HG03565 (cell line): ENCODE results near the gene GOLPH3L.
"Not testable (repeated sequence)": the region's sequence is repeated elsewhere in the genome, so short reads cannot be mapped to it uniquely, and the experiment has no call there.

Source experiments
- ATAC-seq: cut with Tn5 transposase; IDR thresholded peaks from one replicate; pipeline ENCODE4 v1.9.1; 2021; ENCODE audit warnings: mild to moderate bottlenecking, moderate library complexity; ENCODE audit not compliant: unreplicated experiment

The GOLPH3L gene

DNA sequence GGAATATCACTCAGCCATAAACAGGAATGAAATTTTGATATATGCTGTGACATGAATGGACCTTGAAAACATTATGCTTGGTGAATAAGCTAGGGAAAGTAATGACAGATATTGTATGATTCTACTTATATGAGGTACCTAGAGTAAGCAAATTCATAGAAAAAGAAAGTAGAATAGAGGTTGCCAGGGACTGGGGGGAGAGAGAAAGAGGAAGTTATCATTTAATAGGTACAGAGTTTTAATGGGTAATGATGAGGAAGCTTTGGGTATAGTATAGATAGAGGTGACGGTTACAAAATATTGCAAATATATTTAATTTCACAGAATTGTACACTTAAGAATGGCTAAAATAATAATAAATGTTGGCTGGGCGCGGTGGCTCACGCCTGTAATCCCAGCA lies 36.4 kb downstream of the GOLPH3L start:
- no peak for ATAC-seq

DNA sequence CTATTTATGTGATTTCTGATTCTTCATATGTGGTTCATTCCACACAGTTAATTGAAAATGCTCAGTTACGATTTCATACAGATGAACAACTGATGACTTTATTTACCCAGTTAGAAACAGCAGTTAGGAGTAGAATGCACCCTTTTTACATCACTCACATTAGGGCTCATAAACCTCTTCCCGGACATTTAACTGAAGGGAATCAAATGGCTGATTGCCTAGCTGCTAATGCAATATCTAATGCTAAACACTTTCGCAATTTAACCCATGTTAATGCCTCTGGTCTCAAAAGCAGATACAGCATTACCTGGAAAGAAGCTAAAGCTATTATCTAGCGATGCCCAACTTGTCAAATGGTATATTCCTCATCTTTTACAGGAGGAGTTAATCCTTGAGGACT lies 39.9 kb downstream of the GOLPH3L start:
- ATAC-seq = not testable (repeated sequence)

DNA sequence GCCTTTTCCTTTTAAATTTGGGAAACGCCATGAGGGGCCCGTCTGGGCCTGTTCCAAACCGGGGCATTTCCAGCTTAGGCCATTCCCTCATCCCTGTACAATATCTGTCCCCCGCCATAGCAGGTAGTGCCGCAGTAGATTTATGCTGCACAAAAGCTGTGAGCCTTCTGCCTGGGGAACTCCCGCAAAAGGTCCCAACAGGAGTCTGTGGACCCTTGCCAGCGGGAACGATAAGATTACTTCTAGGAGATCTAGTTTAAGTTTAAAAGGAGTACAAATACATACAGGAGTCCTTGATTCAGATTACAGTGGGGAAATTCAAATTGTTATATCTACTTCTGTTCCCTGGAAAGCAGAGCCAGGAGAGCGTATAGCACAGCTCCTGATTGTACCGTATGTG lies 42.3 kb downstream of the GOLPH3L start:
- not testable (repeated sequence) for ATAC-seq

DNA sequence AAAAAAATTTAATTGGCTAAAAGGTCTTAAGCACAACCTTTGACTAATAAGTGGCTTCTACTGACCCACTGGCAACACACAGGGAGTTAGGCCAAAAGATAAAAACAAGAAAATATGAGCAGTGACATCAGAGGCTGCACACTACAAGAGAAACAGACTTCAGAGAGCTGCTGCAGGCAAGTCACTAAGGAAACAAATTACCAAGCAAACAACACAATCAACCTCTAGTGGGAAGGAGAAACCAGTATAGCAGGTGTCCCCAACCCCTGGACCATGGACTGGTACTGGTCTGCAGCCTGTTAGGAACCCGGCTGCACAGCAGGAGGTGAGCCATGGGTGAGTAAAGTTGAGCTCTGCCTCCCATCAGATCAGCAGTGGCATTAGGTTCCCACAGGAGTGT lies 46.8 kb downstream of the GOLPH3L start:
- no peak for ATAC-seq

DNA sequence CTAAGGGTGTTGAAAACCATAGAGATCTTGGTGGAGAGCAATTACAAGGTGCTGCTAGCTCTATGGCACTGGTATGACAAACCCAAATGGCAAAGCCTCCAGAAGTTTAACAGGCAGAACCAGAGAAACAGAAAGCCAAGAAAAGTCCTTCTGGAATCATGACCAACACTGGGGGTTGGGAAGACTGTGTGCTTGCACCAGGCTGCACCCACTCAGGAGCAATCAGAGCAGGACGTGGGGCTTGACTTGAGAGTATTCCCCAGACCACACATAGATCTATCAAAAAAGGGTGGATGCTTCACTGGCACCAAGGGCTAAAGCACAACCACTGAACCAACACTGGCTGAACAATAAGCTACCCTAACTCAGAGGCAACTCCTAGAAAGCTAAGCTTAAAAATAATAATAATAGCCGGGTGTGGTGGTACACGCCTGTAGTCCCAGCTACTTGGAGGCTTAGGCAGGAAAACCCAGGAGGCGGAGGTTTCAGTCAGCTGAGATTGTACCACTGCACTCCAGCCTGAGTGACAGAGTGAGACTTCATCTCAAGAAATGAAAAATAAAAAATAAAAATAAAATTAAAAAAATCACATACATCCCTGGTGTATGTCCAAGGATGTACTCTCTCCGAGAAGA lies 47.4 kb downstream of the GOLPH3L start:
- no peak for ATAC-seq

DNA sequence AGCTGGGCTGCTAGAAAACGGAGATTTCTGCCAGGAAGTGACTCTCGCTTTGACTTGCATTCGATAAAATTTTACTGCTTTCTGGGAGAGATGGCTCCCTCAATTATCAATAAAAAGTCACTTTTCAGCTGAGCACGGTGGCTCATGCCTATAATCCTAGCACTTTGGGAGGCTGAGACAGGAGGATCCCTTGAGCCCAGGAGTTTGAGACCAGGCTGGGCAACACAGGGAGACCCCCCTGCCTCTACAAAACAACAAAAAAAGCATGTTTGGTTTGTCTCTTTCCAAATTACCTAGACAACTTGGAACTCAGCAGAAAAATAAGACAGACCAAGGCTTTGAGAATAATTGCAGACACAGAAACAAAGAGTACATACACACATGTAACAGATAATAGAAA lies 54.7 kb downstream of the GOLPH3L start:
- no peak for ATAC-seq

DNA sequence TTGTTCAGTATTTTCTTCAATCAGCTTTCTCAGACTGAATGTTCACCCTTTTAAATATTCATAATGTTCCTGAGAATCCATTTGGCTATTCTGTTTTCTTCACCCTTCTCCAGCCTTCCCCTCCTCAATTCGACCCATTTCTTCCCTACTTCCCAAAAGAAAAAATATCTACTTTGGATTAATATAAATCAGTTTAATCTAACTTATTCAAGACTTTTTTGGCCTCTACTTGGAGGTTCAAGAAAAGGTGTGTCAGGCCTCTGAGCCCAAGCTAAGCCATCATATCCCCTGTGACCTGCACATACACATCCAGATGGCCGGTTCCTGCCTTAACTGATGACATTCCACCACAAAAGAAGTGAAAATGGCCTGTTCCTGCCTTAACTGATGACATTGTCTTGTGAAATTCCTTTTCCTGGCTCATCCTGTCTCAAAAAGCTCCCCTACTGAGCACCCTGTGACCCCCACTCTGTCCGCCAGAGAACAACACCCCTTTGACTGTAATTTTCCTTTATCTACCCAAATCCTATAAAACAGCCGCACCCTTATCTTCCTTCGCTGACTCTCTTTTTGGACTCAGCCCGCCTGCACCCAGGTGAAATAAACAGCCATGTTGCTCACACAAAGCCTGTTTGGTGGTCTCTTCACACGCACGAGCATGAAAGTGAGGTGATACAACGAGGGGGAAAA lies 55.7 kb downstream of the GOLPH3L start:
- ATAC-seq = not testable (repeated sequence)

DNA sequence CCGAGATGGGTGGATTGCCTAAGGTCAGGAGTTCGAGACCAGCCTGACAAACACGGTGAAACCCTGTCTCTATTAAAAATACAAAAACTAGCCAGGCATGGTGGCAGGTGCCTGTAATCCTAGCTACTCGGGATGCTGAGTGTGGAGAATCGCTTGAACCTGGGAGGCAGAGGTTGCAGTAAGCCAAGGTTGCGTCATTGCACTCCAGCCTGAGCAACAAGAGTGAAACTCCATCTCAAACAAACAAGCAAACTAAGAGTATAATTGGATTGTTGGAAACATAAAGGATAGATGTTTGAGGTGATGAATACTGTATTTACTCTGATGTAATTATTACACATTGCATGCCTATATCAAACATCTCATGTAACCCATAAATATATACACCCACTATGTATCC lies 58.5 kb downstream of the GOLPH3L start:
- not testable (repeated sequence) for ATAC-seq

DNA sequence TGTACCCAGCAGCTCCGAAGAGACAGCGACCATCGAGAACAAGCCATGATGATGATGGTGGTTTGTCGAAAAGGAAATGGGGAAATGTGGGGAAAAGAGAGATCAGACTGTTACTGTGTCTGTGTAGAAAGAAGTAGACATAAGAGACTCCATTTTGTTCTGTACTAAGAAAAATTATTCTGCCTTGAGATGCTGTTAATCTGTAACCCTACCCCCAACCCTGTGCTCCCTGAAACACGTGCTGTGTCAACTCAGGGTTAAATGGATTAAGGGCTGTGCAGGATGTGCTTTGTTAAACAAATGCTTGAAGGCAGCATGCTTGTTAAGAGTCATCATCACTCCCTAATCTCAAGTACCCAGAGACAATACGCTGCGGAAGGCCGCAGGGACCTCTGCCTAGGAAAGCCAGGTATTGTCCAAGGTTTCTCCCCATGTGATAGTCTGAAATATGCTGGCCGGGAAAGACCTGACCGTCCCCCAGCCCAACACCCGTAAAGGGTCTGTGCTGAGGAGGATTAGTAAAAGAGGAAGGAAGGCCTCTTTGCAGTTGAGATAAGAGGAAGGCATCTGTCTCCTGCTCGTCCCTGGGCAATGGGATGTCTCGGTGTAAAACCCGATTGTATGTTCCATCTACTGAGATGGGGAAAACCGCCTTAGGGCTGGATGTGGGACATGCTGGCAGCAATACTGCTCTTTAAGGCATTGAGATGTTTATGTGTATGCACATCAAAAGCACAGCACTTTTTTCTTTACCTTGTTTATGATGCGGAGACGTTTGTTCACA lies 61.9 kb downstream of the GOLPH3L start:
- ATAC-seq = not testable (repeated sequence)

DNA sequence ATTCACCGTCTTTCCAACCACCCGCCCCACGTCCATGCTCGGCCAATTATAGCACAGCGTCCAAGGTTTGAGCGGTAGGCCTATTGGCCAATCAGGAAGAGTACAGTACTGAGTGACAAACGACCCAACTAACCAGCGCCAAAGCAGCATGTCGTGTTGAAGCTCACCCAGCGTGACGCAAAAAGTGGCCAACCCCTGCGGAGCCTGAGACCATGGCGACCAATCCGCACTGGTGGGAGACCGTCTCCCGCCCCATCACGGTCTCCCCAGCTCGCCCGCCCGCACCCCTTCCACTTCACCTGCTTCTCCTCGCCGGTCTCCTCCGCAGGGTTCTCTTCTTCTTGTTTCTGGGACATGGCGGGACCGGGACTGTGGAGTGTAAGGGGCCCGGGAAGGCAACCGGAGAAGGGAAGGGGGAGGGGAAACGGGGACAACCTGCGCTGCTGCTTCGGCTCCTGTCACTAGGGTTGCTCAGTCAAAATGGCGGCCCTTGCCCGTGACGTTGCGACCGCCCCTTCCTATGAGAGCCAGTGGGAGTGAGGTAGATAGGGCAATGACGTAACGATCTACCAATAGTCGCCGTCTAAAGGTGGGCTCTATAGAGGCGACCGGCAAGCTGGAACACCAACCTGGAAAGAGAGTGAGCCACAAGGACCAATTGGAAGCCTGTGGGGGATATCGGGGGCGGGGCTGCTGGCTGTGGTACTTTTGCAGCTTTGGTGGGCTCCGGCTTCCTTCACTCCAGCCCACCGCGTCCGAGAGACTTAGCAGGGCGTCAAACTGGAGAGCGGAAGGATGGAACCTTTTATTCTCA lies 67.6 kb downstream of the GOLPH3L start, which contains the start of gene ENSA:
Gene ENSA, minus strand, starts transcription at position 498 of the 814 bp plus-strand sequence. Its CDS starts 142 bp downstream, at position 356.
- peak; percentile 88 for ATAC-seq

DNA sequence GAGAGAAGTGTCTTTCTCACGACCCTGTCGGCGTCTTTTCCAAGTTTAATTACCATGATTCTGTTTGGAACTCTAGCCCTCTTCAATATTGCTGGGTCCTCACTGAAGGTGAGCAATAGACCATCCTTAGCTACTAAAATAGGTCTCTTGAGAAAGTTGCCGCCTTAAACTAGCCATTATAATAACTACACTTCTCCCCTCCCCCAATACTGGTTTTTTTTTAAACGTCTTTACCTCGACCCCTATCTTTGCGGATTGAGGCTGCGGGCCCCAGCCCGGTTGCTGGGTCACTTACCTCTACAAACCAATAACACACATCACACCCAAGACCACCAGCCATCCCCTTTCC lies 68.2 kb downstream of the GOLPH3L start:
- ATAC-seq = no peak

DNA sequence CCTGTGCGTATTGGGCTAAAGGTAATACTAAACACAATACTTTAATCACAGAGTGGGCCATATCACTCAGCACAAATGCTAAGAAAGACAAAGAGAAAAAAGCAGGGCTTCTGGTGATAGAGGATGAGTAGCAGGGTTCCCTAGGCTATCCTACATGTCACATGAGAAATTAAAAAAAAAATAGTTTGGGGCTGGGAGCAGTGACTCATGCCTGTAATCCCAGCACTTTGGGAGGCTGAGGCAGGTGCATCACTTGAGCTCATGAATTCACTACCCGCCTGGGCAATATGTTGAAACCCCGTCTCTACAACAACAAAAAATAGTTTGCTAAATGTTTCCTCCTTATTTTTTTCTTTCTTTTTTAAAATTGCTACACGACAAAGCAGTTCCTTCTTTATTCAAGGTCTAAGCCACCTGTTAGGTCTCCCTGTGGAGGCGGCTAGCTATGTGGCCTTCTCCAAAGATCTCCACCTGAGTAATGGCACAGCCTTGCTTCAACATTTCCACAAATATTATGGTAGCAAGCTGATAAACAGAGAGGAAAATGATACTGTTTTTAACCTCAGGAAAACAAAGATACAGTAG lies 69.0 kb downstream of the GOLPH3L start:
- ATAC-seq = no peak

DNA sequence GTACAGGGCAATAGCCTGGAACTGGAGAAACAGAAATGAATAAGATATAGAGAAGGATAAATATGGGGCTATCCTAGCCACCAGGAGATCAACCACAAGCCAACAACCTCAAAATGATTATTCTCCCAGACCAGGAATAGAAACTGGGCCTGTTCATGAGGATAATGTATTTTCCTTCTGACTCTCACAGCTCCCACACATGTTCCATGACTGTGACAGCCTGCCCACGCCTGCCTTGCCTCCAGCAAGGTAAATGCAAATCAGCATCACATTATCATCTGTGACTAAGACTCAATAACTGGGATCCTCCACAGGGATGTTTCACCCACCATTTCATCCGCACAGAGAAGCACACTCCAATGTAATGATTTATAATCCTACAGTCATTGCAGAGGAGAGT lies 70.8 kb downstream of the GOLPH3L start:
- no peak for ATAC-seq

DNA sequence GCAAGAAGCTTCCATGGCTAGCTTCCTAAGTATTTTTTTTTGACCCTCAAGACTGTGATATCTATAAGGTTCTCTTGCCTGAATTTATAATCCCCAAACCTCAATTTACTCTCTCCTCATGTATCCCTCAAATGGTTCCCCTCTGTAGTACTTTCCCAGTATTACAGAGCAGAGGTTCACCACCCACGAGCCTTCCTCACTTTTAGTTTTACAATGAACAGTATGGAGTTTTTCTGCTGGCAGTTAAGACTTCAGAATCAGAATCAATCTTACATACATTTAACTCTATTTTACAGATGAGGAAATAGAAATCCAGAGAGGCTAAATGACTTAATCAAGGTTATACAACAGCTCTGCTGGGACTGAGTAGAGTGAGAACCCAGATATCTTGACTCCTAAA lies 72.4 kb downstream of the GOLPH3L start:
- not testable (repeated sequence) for ATAC-seq

DNA sequence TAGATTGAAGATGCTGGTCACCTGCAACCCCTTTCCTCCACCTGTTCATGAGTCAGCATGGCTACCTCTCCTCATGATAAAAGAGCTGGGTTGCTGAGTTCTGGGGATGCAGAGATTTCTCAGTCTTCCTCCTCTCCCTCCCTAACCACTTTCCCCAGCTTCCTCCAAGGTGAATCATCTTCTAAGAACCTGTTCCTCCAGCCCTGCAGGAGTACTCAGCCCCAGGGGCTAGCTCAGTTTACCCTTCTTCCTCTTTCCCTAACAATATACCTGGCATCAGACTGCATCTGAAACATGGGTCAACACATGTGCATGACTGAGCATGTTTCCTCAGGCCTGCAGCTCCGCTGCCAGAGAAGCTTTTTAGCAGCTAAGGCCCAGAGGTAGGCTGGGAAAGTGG lies 72.8 kb downstream of the GOLPH3L start:
- not testable (repeated sequence) for ATAC-seq

DNA sequence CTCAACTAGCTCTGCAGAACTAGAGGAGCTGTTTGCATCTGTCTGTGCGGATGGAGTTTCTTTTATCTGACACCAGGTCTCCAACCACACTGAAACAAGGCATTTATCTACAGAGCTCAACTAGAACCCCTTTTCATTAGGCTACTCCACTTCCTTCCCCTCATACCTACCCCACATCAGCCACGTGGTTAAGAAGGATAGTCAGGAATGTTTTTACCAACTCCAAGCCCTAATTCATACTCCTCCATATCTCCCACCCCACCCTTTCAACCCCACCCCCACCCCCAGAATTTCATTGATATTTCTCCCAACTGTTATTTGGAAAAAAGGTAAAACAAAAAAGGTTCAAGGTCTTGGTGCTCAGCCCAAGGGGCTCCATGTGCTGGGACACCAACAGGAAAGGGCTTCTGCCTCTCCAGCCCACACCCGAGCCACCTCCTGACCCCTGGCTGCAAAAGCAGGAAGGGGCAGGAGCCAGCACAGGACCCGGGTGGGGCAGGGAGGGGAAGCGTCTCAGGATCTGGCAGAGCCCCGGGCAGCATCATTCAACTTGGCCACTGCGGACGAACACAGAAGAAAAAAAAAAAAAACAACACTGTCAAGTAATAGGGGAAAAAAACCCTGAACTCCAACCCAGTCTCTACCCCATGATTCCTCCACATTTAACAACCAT lies 74.5 kb downstream of the GOLPH3L start:
- ATAC-seq = no peak

DNA sequence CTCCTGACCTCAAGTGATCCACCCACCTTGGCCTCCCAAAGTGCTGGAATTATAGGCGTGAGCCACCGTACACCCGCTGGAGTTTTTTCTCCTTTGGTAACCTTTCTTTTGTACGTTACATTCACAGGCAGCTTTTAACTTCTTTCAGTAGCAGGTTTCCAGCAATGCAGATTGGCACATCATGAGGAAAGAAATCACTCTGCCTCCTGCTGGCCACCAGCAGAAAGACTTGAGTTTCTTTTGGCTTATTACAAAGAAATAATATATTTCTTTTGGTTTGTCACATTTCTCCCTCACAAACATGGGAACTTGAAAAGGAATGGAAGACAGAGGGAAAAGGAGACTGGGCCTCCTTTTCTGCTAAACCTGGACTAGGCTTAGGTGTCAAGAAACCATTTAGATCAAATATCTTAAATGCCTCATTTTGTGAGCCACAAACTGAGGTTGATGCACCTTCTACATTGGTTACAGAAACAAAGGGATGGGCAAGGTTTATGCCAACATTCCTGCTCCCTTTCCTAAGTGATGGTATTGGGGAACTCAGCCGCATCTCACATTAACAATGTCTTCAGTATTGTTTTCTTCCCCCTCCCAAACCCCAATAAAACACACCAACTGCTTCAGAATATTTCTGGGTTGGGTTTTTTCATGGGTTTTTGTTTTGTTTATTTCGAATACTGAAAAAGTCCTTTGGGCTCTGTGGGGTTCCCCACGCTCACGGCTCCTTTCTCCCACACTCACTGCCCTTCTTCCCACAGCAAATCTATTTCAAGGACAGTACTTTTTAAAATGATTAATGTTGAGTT lies 75.3 kb downstream of the GOLPH3L start:
- no peak for ATAC-seq

DNA sequence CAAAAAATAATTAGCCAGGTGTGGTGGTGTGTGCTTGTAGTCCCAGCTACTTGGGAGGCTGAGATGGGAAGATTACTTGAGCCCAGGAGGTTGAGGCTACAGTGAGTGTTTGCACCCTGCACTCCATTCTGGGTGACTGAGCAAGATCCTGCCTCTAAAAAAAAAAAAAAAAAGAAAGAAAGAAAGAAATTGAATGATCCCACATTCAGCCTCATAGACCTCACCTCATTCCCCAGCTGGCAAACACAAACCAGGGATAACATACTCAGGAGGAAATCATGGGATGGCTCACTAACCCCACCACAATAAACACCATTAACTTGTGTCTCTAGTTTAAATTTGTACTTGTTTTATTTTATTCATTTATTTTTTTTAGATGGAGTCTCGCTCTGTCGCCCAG lies 76.0 kb downstream of the GOLPH3L start:
- no peak for ATAC-seq
